ENCODE data around the gene BORCS5. TPM values are rescaled to one million over a fixed set of nuclear protein-coding genes. Genes with fewer than 3 reads are reported as not detected.

Gene BORCS5
- total RNA-seq, 1 donor from 2014 or later = 3.0 TPM

DNA sequence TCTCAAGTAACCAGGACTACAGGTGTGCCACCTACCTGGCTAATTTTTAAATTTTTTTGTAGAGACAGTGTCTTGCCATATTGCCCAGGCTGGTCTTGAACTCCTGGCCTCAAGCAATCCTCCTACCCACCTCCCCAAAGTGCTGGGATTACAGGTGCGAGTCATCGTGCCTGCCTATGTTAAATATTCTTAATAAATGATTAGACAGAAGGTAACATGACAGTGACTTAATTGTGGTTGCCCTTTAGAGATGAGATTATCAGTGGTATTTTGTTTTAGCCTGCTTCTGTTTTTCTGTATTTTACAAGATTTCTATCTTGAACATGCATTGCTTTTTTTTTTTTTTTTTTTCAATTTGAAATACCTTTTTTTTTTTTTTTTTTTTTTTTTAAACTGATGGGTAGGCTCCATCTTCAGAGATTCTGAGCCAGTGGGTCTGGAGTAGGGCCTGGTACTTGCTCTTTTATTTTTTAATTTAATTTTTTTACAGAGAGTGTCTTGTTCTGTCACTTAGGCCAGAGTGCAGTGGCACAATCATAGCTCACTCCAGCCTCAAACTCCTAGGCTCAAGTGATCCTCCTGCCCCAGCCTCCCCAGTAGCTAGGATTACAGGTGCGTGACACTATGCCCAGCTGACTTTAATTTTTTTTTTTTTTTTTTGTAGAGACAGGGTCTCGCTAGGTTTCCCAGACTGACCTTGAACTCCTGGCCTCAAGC is 88.4 kb downstream of the BORCS5 start:
- no peak overlapping the region for H3K4me3 ChIP-seq
- no peaks in the 10 kb centered on the region for H3K36me3 ChIP-seq
- DNase-seq (ENCODE audit: low spot score in 2 of 2) = no peak
- H3K27ac ChIP-seq = peak overlapping the region; percentile 31 to 87
- TF ChIP-seq, protein P1, sequence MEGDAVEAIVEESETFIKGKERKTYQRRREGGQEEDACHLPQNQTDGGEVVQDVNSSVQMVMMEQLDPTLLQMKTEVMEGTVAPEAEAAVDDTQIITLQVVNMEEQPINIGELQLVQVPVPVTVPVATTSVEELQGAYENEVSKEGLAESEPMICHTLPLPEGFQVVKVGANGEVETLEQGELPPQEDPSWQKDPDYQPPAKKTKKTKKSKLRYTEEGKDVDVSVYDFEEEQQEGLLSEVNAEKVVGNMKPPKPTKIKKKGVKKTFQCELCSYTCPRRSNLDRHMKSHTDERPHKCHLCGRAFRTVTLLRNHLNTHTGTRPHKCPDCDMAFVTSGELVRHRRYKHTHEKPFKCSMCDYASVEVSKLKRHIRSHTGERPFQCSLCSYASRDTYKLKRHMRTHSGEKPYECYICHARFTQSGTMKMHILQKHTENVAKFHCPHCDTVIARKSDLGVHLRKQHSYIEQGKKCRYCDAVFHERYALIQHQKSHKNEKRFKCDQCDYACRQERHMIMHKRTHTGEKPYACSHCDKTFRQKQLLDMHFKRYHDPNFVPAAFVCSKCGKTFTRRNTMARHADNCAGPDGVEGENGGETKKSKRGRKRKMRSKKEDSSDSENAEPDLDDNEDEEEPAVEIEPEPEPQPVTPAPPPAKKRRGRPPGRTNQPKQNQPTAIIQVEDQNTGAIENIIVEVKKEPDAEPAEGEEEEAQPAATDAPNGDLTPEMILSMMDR (IDR thresholded peaks at IDR 0.05) = no peak
- H3K27me3 ChIP-seq = no peaks in the 10 kb centered on the region
- intact Hi-C loops (cut with DNase I) = loop anchor here (10.0 kb wide), 1 partner anchor 249 kb away; the partner anchor contains the start of gene GPR19
- peaks cover 0 to 41% of the 10 kb centered on the region in 2 donors for H3K4me1 ChIP-seq
- H3K9me3 ChIP-seq = no peaks in the 10 kb centered on the region

DNA sequence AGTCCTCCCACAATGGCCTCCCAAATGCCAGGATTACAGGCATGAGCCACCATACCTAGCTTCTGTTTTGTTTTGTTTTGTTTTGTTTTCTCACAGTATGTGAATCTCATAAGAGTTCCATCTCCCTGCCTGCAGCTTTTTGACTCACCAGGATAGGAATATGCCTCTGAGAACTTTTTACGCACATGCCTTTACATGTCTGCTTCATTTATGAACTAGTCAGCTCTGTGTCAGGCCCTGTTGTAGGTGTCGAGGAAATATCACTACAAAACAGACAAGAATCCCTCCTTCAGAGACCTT is 89.0 kb downstream of the BORCS5 start:
- H3K27ac ChIP-seq = no peak overlapping the region
- DNase-seq (ENCODE audit: low spot score in 2 of 2) = no peak
- H3K4me3 ChIP-seq = no peak overlapping the region
- intact Hi-C loops (cut with DNase I) = loop anchor here (10.0 kb wide), 1 partner anchor 249 kb away; the partner anchor contains the start of gene GPR19
- H3K4me1 ChIP-seq = peaks cover 0 to 41% of the 10 kb centered on the region in 2 donors
- TF ChIP-seq, protein P1 (IDR thresholded peaks at IDR 0.05) = no peak
- no peaks in the 10 kb centered on the region for H3K27me3 ChIP-seq
- H3K9me3 ChIP-seq = no peaks in the 10 kb centered on the region
- no peaks in the 10 kb centered on the region for H3K36me3 ChIP-seq

DNA sequence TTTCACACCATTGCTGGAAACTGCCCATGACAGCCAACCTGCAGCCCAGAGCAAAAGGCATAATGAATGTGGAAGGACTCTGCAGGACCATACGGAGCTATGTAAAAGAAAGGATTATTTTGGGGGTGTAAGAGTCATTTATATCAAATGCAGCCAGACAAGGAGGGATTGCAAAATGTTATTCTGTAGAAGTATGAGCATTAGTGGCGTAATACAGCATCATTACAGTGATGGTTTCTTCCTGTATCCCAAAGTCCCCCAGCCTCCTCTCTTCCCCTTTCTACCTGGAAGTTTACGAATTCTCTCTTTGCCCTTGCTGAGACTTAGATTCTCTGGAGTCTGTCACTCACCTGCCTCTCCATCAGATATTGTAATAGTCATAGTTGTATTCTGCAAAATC is 89.9 kb downstream of the BORCS5 start:
- peak overlapping the region; percentile 36 to 52 for H3K27ac ChIP-seq
- peaks cover 0 to 37% of the 10 kb centered on the region in 2 donors for H3K4me1 ChIP-seq
- no peaks in the 10 kb centered on the region for H3K36me3 ChIP-seq
- no peak for DNase-seq (ENCODE audit: low spot score in 2 of 2)
- H3K27me3 ChIP-seq = no peaks in the 10 kb centered on the region
- H3K4me3 ChIP-seq = no peak overlapping the region
- TF ChIP-seq, protein P1 (IDR thresholded peaks at IDR 0.05) = no peak
- intact Hi-C loops (cut with DNase I) = loop anchor here (10.0 kb wide), 1 partner anchor 248 kb away; the partner anchor contains the start of gene GPR19
- H3K9me3 ChIP-seq = no peaks in the 10 kb centered on the region

DNA sequence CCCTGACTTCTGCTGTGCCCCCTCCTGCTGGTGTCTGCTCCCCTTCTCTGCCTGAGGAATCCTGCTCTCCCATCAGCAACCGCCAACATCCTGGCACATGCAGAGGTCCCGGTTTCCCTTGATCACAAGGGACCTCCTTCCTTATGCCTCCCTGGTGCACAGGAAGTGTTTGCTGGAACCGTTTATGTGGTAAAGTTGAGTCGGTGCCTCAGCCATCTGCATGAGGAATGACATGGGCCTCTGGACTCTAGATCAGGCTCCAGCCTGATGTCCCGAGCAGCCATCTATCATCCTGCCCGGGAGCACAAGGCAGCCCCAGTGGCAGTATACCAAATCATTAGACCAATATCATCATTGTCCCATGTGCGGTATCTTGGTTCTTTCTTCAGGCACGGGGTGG is 90.4 kb downstream of the BORCS5 start:
- no peaks in the 10 kb centered on the region for H3K36me3 ChIP-seq
- no peaks in the 10 kb centered on the region for H3K9me3 ChIP-seq
- intact Hi-C loops (cut with DNase I) = loop anchor here (10.0 kb wide), 1 partner anchor 248 kb away; the partner anchor contains the start of gene GPR19
- peaks cover 0 to 32% of the 10 kb centered on the region in 2 donors for H3K4me1 ChIP-seq
- DNase-seq (ENCODE audit: low spot score in 2 of 2) = no peak
- no peak overlapping the region for H3K4me3 ChIP-seq
- H3K27ac ChIP-seq = peak overlapping the region; percentile 36 to 52
- TF ChIP-seq, protein P1 (IDR thresholded peaks at IDR 0.05) = no peak
- H3K27me3 ChIP-seq = no peaks in the 10 kb centered on the region

DNA sequence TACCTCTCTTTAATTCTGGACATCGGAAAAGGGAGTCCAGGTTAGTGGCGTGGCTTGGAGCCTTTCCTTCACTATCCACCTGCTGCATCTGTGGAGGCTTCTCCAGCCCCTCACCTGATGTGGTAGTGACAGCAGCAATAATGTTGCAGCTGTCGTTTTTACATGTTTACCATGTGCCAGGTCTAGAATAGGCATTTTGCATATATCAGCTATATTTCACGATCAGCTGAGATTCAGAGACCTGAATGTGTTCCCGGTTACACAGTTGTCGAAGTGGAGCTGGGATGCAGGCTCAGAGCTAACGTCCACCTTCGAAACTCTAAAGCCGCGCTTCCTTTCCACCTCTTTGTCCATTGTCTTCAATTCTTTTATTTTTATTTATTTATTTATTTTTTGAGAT is 91.0 kb downstream of the BORCS5 start:
- no peaks in the 10 kb centered on the region for H3K9me3 ChIP-seq
- H3K36me3 ChIP-seq = no peaks in the 10 kb centered on the region
- intact Hi-C loops (cut with DNase I) = loop anchor here (10.0 kb wide), 1 partner anchor 247 kb away; the partner anchor contains the start of gene GPR19
- peak overlapping the region; percentile 36 to 52 for H3K27ac ChIP-seq
- no peak for DNase-seq (ENCODE audit: low spot score in 2 of 2)
- TF ChIP-seq, protein P1 (IDR thresholded peaks at IDR 0.05) = no peak
- H3K27me3 ChIP-seq = no peaks in the 10 kb centered on the region
- peaks cover 0 to 26% of the 10 kb centered on the region in 2 donors for H3K4me1 ChIP-seq
- no peak overlapping the region for H3K4me3 ChIP-seq
